GM10266 (cell line): ENCODE results near the gene TPSD1.
"Not testable (repeated sequence)": the region's sequence is repeated elsewhere in the genome, so short reads cannot be mapped to it uniquely, and the experiment has no call there.

Experiments
- DNase-seq: peaks from one replicate; pipeline ENCODE4 v3.0.0; 2012; ENCODE audit errors: extremely low spot score
- CTCF ChIP-seq: IDR thresholded peaks from 2 replicates; pipeline ENCODE4 v1.5.1; 2012; ENCODE audit warnings: mild to moderate bottlenecking, low read depth; ENCODE audit not compliant: control insufficient read depth, insufficient read depth; ENCODE audit errors: missing control alignments

The TPSD1 gene

DNA sequence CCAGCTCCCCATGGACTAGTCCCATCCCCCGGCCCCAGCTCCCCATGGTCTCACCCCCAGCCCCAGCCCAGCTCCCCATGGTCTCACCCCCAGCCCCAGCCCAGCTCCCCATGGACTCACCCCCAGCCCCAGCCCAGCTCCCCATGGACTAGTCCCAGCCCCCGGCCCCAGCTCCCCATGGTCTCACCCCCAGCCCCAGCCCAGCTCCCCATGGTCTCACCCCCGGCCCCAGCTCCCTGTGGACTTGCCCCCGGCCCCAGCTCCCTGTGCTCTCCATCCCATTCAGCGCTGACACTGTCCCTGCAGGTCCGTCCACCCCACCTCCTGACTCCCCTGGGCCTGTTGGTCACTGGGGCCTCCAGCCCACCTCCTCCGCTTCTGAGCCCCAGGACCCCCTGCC, 24.6 kb upstream of the TPSD1 start:
- DNase-seq, result not testable (repeated sequence)

GRCh38 chr16:1232049-1232748, 23.7 kb upstream of the TPSD1 start:
- DNase-seq, result not testable (repeated sequence)

- DNase-seq, result not testable (repeated sequence)
These were observed 19.2 kb upstream of the TPSD1 start for GRCh38 chr16:1236659-1237058.

GRCh38 chr16:1237990-1238389, 17.9 kb upstream of the TPSD1 start:
- TF ChIP-seq CTCF, result no peak
- DNase-seq, result no peak

GRCh38 chr16:1238909-1239308, 17.0 kb upstream of the TPSD1 start:
- not testable (repeated sequence) for DNase-seq

DNA sequence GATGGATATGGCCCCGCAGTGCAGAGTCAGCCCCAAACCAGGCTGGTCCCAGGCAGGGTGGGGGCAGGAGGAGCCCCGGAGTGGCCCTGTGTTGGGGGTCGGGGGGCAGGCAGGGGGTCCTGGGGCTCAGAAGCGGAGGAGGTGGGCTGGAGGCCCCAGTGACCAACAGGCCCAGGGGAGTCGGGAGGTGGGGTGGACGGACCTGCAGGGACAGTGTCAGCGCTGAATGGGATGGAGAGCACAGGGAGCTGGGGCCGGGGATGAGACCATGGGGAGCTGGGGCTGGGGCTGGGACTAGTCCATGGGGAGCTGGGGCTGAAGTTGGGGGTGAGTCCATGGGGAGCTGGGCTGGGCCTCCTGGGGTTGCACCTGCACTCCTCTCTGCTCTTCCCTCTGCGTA, 16.3 kb upstream of the TPSD1 start:
- DNase-seq, result not testable (repeated sequence)

- DNase-seq, result not testable (repeated sequence)
These were observed 15.4 kb upstream of the TPSD1 start, which contains the start of gene TPSAB1 for GRCh38 chr16:1240436-1240835. TSS of gene TPSAB1 (plus strand) at chr16:1240705. CDS start at chr16:1240939, 234 bp downstream.

GRCh38 chr16:1241081-1241480, 14.8 kb upstream of the TPSD1 start:
- not testable (repeated sequence) for DNase-seq

DNA sequence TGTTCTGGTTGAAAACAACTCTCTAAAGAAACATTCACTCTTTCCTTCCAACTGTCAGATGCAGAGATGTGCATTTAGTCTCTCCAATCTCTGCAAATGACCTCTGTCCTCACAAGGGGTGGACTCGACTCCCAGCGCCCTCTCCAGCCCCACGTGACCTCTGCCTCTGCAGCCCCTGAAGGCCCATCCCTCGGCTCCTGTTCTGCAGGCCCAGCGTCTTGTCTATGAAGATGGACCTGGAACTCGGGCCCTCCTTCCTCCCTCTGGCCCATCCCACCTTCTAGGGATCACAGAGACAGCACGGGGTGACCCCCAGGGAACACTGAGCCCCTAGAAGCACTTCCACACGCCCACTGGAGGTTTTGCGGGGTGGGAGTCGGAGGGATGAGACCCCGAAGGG, 12.5 kb upstream of the TPSD1 start:
- DNase-seq, result not testable (repeated sequence)

DNA sequence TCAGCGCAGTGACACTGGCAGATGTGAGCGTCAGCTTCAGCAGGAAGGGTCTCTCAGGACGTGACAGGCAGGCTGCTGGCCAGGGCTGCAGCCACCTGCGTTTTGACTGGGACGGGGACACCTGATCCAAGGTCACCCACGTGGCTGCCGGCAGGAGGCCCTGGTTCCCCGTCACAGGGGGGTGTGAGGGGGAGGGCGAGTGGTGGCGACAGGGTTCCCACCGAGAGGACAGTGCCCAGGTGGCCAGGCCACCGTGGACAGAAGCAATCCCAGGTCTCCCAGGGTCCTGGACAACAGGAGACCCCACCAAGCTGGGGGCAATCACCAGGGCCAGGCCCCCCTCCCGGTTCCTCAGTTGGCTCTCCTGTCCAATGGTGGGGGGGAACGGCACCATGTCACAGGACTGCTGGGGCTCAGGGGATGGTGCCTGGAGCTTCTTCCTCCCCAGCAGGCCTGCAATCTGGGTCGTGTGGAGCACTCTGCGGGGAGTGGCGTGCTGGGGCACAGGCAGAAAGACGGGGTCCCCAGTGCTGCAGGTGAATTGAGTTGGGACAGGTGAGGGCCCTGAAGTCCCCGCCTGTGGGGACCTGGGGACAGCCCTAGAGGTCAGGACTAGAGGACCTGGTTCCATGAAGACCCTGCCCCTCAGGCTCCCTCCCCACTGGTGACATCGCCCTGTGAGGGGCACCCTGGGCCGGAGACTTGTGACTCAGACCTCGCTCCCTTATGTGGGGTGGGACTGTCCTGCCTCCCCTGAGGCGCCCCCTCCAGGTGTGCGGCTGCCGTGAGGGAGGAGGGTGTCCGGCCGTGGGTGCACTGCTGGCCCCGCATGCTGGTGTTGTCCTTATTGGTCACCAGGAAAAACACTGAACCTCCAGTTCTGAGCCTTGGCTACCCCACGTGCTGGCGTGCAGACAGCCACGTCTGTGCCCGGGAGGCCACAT, 11.7 kb upstream of the TPSD1 start:
- DNase-seq, result not testable (repeated sequence)

GRCh38 chr16:1244881-1245280, 11.0 kb upstream of the TPSD1 start:
- no peak for DNase-seq

More at GRCh38 chr16:1244881-1245280, 11.0 kb upstream of the TPSD1 start:
- TF ChIP-seq CTCF, result no peak
